GM21381 (cell line): ENCODE measurements around the gene KRIT1.

ENCODE experiments used
- ATAC-seq: cut with Tn5 transposase; IDR thresholded peaks from one replicate; pipeline ENCODE4 v1.9.1; 2021; ENCODE audit warnings: mild to moderate bottlenecking, moderate library complexity; ENCODE audit not compliant: unreplicated experiment

KRIT1 gene

GRCh38 chr7:92156990-92157389, 88.7 kb downstream of the KRIT1 start:
- ATAC-seq = no peak

- ATAC-seq = no peak
These were observed 90.5 kb downstream of the KRIT1 start for GRCh38 chr7:92155108-92155739.

DNA sequence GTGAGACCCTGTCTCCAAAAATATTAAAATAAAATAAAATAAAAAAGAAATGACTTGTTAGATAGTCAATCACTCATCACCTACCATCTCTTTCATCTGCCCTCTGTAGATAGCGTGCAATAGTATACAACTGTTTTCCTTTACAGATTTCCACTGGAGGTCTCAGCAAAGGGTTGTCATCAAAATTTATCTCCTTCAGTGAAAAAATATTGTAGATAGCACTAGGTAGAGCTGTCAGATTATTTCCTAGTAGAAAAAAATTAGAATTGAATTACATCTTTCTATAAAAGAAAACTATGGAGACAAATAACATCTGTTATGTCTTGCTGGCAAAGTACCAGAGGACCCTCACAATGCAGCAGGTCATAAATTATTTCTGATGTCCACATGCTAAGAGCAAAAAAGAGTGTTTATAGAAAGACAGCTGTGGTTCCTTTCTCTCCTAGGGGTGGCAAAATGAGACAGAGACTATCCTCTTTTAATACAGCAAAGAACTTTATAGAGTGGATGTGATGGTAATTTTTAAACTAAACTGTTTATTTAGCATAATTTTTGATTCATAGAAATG, 95.2 kb downstream of the KRIT1 start:
- ATAC-seq = no peak

- no peak for ATAC-seq
These were observed 95.9 kb downstream of the KRIT1 start for GRCh38 chr7:92149736-92150239.
